HFF-Myc (cell line): Measurements from ENCODE around the gene PDF.

Source experiments
- DNase-seq: peaks from one replicate; pipeline ENCODE4 v3.0.0-alpha.2; 2011; ENCODE audit warnings: low read depth; ENCODE audit errors: extremely low read depth
- H3K4me3 ChIP-seq: replicated peaks from 2 replicates; pipeline ENCODE4 v1.5.1; 2011; ENCODE audit warnings: low read depth, mild to moderate bottlenecking, control low read depth, low read length
- CTCF ChIP-seq: IDR thresholded peaks from 2 replicates; pipeline ENCODE4 v1.5.1; 2012; ENCODE audit warnings: mild to moderate bottlenecking, low read depth, low read length, control low read depth; ENCODE audit errors: missing control alignments

PDF gene

GRCh38 chr16:69285240-69285639 lies 45.1 kb downstream of the PDF start:
- no peak overlapping the region for H3K4me3 ChIP-seq
- DNase-seq, result no peak
- no peak for TF ChIP-seq CTCF

GRCh38 chr16:69283851-69284250 lies 46.5 kb downstream of the PDF start:
- DNase-seq, result no peak
- H3K4me3 ChIP-seq, result no peak overlapping the region
- no peak for TF ChIP-seq CTCF

- no peak overlapping the region for H3K4me3 ChIP-seq
- TF ChIP-seq CTCF, result no peak
- DNase-seq, result no peak
Measured at GRCh38 chr16:69277413-69277812, 53.0 kb downstream of the PDF start.
